ENCODE measurements around the gene APH1A. TPM values are rescaled to one million over a fixed set of nuclear protein-coding genes. Genes with fewer than 3 reads are reported as not detected.

APH1A gene
- total and polyA plus RNA-seq, 2 of the 13 experiments (the other 11 are each of a cell fraction or from before 2014, with no cell fraction given) = 114 to 130 TPM

DNA sequence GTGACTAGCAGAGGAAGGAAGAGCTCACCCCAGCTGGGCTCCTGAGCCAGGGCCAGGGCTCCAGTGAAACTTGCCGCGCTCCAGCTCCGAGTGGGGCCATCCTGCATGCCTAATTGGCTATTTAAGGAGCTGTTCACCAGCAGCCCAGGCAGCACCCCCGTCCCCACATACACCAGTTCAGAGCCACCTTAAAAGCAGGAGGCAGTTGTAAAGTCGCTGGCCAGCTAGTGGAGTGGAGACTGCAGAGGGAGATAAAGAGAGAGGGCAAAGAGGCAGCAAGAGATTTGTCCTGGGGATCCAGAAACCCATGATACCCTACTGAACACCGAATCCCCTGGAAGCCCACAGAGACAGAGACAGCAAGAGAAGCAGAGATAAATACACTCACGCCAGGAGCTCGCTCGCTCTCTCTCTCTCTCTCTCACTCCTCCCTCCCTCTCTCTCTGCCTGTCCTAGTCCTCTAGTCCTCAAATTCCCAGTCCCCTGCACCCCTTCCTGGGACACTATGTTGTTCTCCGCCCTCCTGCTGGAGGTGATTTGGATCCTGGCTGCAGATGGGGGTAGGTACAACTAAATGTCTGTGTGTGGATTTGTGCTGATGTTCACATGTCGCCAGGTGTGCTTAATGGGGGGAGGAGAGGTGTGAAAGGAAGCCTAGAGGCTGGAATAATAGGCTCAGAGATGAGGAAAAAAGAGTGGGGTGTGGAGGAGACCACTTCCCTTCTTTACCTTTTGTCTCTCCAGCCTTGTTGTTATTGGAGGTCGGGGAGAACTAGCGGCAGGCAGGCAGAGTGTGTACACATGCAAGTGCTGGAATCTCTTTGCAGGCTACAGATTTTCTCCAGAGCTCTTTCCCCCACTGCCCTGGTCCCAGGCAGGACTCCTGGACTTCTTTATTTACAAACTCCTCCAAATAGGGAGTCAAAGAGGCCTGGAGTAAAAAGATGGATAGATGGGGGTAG lies 10.9 kb downstream of the APH1A start, which contains the start of gene CA14 (continued):
- TF ChIP-seq ZNF296 (CRISPR knock-in tag; conservative IDR thresholded peaks at IDR 0.05) = no peak
- TF ChIP-seq, protein P1, sequence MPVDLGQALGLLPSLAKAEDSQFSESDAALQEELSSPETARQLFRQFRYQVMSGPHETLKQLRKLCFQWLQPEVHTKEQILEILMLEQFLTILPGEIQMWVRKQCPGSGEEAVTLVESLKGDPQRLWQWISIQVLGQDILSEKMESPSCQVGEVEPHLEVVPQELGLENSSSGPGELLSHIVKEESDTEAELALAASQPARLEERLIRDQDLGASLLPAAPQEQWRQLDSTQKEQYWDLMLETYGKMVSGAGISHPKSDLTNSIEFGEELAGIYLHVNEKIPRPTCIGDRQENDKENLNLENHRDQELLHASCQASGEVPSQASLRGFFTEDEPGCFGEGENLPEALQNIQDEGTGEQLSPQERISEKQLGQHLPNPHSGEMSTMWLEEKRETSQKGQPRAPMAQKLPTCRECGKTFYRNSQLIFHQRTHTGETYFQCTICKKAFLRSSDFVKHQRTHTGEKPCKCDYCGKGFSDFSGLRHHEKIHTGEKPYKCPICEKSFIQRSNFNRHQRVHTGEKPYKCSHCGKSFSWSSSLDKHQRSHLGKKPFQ (CRISPR knock-in tag; IDR thresholded peaks at IDR 0.05; ENCODE audit: insufficient replicate concordance) = peak; percentile 36
- no peak for TF ChIP-seq CC2D1A (CRISPR knock-in tag; IDR thresholded peaks at IDR 0.05)
- no peak for TF ChIP-seq ZNF367 (CRISPR knock-in tag; IDR thresholded peaks at IDR 0.05; ENCODE audit: borderline replicate concordance)
- 0 out of 2 replicates have a peak, but pooled peaks have one; percentile 37 for TF ChIP-seq ZKSCAN1 (IDR thresholded peaks at IDR 0.05; ENCODE audit: low read length)
- no peak for TF ChIP-seq ZSCAN31 (CRISPR knock-in tag; IDR thresholded peaks at IDR 0.05; ENCODE audit: low read depth)
- TF ChIP-seq GATAD1 (CRISPR knock-in tag; IDR thresholded peaks at IDR 0.05) = 0 out of 2 replicates have a peak, but pooled peaks have one; percentile 34
- no peak for TF ChIP-seq ZNF350 (CRISPR knock-in tag; IDR thresholded peaks at IDR 0.05; ENCODE audit: borderline replicate concordance, low read depth)
- no peak for TF ChIP-seq SMARCC2 (IDR thresholded peaks at IDR 0.05)
- TF ChIP-seq ZNF343 (CRISPR knock-in tag; IDR thresholded peaks at IDR 0.05) = no peak
- no peak for TF ChIP-seq NCOR1 (IDR thresholded peaks at IDR 0.05; ENCODE audit: borderline replicate concordance, low read length)
- TF ChIP-seq HHEX (CRISPR knock-in tag; IDR thresholded peaks at IDR 0.05) = no peak
- no peak for TF ChIP-seq ZNF124 (CRISPR knock-in tag; IDR thresholded peaks at IDR 0.05)
- 0 out of 2 replicates have a peak, but pooled peaks have one; percentile 14 for TF ChIP-seq ZNF292 (CRISPR knock-in tag; IDR thresholded peaks at IDR 0.05; ENCODE audit: borderline replicate concordance, low read depth)
- no peak for TF ChIP-seq HMGA1 (CRISPR knock-in tag; conservative IDR thresholded peaks at IDR 0.05)
- 0 out of 2 replicates have a peak, but pooled peaks have one; percentile 29 for TF ChIP-seq ZSCAN22 (CRISPR knock-in tag; IDR thresholded peaks at IDR 0.05)
- no peak for TF ChIP-seq FOXK1 (CRISPR knock-in tag; IDR thresholded peaks at IDR 0.05; ENCODE audit: borderline replicate concordance, low read depth)
- TF ChIP-seq ZFP36L2 (CRISPR knock-in tag; IDR thresholded peaks at IDR 0.05) = no peak
- TF ChIP-seq RFXANK (CRISPR knock-in tag; IDR thresholded peaks at IDR 0.05) = no peak
- TF ChIP-seq MYNN (CRISPR knock-in tag; IDR thresholded peaks at IDR 0.05; ENCODE audit: low read depth) = no peak
- TF ChIP-seq SIN3A (IDR thresholded peaks at IDR 0.05; ENCODE audit: borderline replicate concordance, low read depth, low read length) = peak; percentile 83; the same call in 1 of the 2 replicates
- TF ChIP-seq, protein P2, sequence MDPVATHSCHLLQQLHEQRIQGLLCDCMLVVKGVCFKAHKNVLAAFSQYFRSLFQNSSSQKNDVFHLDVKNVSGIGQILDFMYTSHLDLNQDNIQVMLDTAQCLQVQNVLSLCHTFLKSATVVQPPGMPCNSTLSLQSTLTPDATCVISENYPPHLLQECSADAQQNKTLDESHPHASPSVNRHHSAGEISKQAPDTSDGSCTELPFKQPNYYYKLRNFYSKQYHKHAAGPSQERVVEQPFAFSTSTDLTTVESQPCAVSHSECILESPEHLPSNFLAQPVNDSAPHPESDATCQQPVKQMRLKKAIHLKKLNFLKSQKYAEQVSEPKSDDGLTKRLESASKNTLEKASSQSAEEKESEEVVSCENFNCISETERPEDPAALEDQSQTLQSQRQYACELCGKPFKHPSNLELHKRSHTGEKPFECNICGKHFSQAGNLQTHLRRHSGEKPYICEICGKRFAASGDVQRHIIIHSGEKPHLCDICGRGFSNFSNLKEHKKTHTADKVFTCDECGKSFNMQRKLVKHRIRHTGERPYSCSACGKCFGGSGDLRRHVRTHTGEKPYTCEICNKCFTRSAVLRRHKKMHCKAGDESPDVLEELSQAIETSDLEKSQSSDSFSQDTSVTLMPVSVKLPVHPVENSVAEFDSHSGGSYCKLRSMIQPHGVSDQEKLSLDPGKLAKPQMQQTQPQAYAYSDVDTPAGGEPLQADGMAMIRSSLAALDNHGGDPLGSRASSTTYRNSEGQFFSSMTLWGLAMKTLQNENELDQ (CRISPR knock-in tag; IDR thresholded peaks at IDR 0.05; ENCODE audit: borderline replicate concordance) = no peak
- TF ChIP-seq ZMYM3 (CRISPR knock-in tag; IDR thresholded peaks at IDR 0.05) = peak; percentile 10; the same call in 1 of the 2 replicates
- TF ChIP-seq ZNF703 (CRISPR knock-in tag; IDR thresholded peaks at IDR 0.05; ENCODE audit: borderline replicate concordance) = no peak
- no peak for TF ChIP-seq DNMT3B (CRISPR knock-in tag; conservative IDR thresholded peaks at IDR 0.05)
- peak; percentile 61 for TF ChIP-seq SAP130 (CRISPR knock-in tag; IDR thresholded peaks at IDR 0.05; ENCODE audit: low read depth)
- no peak for TF ChIP-seq ZNF720 (CRISPR knock-in tag; IDR thresholded peaks at IDR 0.05)
- TF ChIP-seq SRSF1 (optimal IDR thresholded peaks at IDR 0.05; ENCODE audit: low read depth, low read length) = no peak
- no peak; the same call in 1 of the 2 replicates for TF ChIP-seq MEF2D (CRISPR knock-in tag; IDR thresholded peaks at IDR 0.05)

Data from HepG2 (cell line).